A673 (cell line): ENCODE measurements around the gene LBHD2.

ENCODE experiments used
- EZH2 ChIP-seq: fragments of 200-600 bp; sonication (generic); IDR thresholded peaks from 2 replicates; pipeline ENCODE4 v1.6.1; 2017; ENCODE audit warnings: borderline replicate concordance, low read depth, mild to moderate bottlenecking, mixed read lengths, antibody characterized with exemption, low read length; ENCODE audit not compliant: poor library complexity, severe bottlenecking
- TF ChIP-seq, protein P1 (sequence below): fragments of 300-800, 200-600 bp; sonication (generic); conservative IDR thresholded peaks from 2 replicates; pipeline ENCODE4 v1.5.1; 2017; ENCODE audit warnings: low read depth, mild to moderate bottlenecking, antibody characterized with exemption, low read length, moderate library complexity, mixed read lengths

DNA sequence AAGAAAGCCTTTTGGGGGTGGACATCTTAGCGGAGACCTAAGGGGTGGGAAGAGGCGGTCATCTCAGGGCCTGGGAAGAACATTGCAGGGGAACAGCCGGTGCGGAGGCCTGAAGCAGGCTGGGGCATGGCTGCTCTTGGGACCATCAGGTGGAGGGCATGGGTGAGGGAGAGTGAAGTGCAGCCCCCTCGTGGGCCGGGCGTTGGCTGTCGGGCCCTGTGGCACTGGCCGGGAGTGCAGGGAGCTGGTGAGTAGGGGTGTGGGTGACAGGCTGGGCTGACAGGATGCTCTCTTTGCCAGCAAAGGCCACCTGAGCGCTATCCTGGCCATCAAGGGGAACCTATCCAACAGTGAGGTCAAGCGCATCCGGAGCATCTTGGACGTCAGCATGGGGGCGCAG is 50.9 kb downstream of the LBHD2 start:
- TF ChIP-seq, protein P1, sequence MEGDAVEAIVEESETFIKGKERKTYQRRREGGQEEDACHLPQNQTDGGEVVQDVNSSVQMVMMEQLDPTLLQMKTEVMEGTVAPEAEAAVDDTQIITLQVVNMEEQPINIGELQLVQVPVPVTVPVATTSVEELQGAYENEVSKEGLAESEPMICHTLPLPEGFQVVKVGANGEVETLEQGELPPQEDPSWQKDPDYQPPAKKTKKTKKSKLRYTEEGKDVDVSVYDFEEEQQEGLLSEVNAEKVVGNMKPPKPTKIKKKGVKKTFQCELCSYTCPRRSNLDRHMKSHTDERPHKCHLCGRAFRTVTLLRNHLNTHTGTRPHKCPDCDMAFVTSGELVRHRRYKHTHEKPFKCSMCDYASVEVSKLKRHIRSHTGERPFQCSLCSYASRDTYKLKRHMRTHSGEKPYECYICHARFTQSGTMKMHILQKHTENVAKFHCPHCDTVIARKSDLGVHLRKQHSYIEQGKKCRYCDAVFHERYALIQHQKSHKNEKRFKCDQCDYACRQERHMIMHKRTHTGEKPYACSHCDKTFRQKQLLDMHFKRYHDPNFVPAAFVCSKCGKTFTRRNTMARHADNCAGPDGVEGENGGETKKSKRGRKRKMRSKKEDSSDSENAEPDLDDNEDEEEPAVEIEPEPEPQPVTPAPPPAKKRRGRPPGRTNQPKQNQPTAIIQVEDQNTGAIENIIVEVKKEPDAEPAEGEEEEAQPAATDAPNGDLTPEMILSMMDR = no peak
- no peak for TF ChIP-seq EZH2
